ENCODE measurements around the gene S100P. TPM values are rescaled to one million over a fixed set of nuclear protein-coding genes. Genes with fewer than 3 reads are reported as not detected.

The S100P gene
- total RNA-seq, 1 experiment from 2014 or later: not detected

Other genes starting within 250 kb of the S100P start
- gene PPP2R2C, start 221.3 kb upstream of the S100P start, total RNA-seq (2014; rRNA removed; shearing (Covaris generic)): 0.86 and 1.0 TPM in 2 replicates
- 5.8 and 6.7 TPM in 2 replicates for gene MAN2B2, start 118.7 kb upstream of the S100P start, total RNA-seq (2014; rRNA removed; shearing (Covaris generic))
- 106 and 129 TPM in 2 replicates for gene MRFAP1, start 53.2 kb upstream of the S100P start, total RNA-seq (2014; rRNA removed; shearing (Covaris generic))
- 92.5 and 151 TPM in 2 replicates for gene MRFAP1L1, start 16.0 kb downstream of the S100P start, total RNA-seq (2014; rRNA removed; shearing (Covaris generic))
- gene BLOC1S4, start 22.3 kb downstream of the S100P start, total RNA-seq (2014; rRNA removed; shearing (Covaris generic)): 17.2 and 24.2 TPM in 2 replicates
- gene KIAA0232, start 88.8 kb downstream of the S100P start, total RNA-seq (2014; rRNA removed; shearing (Covaris generic)): 9.0 TPM in 2 replicates
- 37.0 and 39.5 TPM in 2 replicates for gene TBC1D14, start 215.9 kb downstream of the S100P start, total RNA-seq (2014; rRNA removed; shearing (Covaris generic))